IPS-18c (cell line): Measurements from ENCODE around the gene FTO.

ENCODE experiments used
- H3K4me3 ChIP-seq: 2 replicates; pipeline ENCODE4 v1.7.0; 2013; ENCODE audit warnings: low read depth, mild to moderate bottlenecking, low read length, moderate library complexity; ENCODE audit not compliant: insufficient read depth
- H3K9me3 ChIP-seq: one replicate; pipeline ENCODE4 v1.6.1; 2013; ENCODE audit warnings: mild to moderate bottlenecking, low read length, moderate library complexity; ENCODE audit not compliant: control insufficient read depth, insufficient read depth

Gene FTO

GRCh38 chr16:53999841-54000240 is 295.9 kb downstream of the FTO start:
- no peak overlapping the region for H3K4me3 ChIP-seq
- H3K9me3 ChIP-seq, result no peaks in the 10 kb centered on the region

GRCh38 chr16:54000361-54000760 is 296.4 kb downstream of the FTO start:
- Histone ChIP-seq H3K9me3 (no peaks in the 10 kb centered on the region), H3K4me3 (no peak overlapping the region)

- no peaks in the 10 kb centered on the region for H3K9me3 ChIP-seq
- no peak overlapping the region for H3K4me3 ChIP-seq
Measured at GRCh38 chr16:54006693-54007092, 302.7 kb downstream of the FTO start.

GRCh38 chr16:54007504-54007903 is 303.5 kb downstream of the FTO start:
- no peaks in the 10 kb centered on the region for H3K9me3 ChIP-seq
- H3K4me3 ChIP-seq, result no peak overlapping the region

- Histone ChIP-seq H3K9me3 (no peaks in the 10 kb centered on the region), H3K4me3 (no peak overlapping the region)
Measured at GRCh38 chr16:54009464-54010176, 305.7 kb downstream of the FTO start.

GRCh38 chr16:54015147-54015546 is 311.2 kb downstream of the FTO start:
- Histone ChIP-seq H3K9me3 (no peaks in the 10 kb centered on the region), H3K4me3 (no peak overlapping the region)

- Histone ChIP-seq H3K4me3 (no peak overlapping the region), H3K9me3 (no peaks in the 10 kb centered on the region)
Measured at GRCh38 chr16:54022362-54022761, 318.4 kb downstream of the FTO start.

GRCh38 chr16:54026456-54026855 is 322.5 kb downstream of the FTO start:
- no peaks in the 10 kb centered on the region for H3K9me3 ChIP-seq
- no peak overlapping the region for H3K4me3 ChIP-seq

- Histone ChIP-seq H3K9me3 (no peaks in the 10 kb centered on the region), H3K4me3 (no peak overlapping the region)
Measured at GRCh38 chr16:54027062-54027461, 323.1 kb downstream of the FTO start.

- H3K4me3 ChIP-seq, result no peak overlapping the region
Measured at GRCh38 chr16:54027558-54027957, 323.6 kb downstream of the FTO start.

GRCh38 chr16:54027995-54028394 is 324.0 kb downstream of the FTO start:
- H3K4me3 ChIP-seq, result no peak overlapping the region
- H3K9me3 ChIP-seq, result no peaks in the 10 kb centered on the region

More at GRCh38 chr16:54027558-54027957, 323.6 kb downstream of the FTO start:
- H3K9me3 ChIP-seq, result no peaks in the 10 kb centered on the region

- no peak overlapping the region for H3K4me3 ChIP-seq
Measured at GRCh38 chr16:54030451-54030850, 326.5 kb downstream of the FTO start.

GRCh38 chr16:54031107-54031760 is 327.3 kb downstream of the FTO start:
- Histone ChIP-seq H3K4me3 (no peak overlapping the region), H3K9me3 (no peaks in the 10 kb centered on the region)

More at GRCh38 chr16:54030451-54030850, 326.5 kb downstream of the FTO start:
- no peaks in the 10 kb centered on the region for H3K9me3 ChIP-seq

- Histone ChIP-seq H3K4me3 (no peak overlapping the region), H3K9me3 (peaks cover 2% of the 10 kb centered on the region)
Measured at GRCh38 chr16:54033747-54034146, 329.8 kb downstream of the FTO start.

GRCh38 chr16:54034684-54035083 is 330.7 kb downstream of the FTO start:
- no peak overlapping the region for H3K4me3 ChIP-seq

GRCh38 chr16:54040480-54040879 is 336.5 kb downstream of the FTO start:
- peaks cover 2% of the 10 kb centered on the region for H3K9me3 ChIP-seq
- H3K4me3 ChIP-seq, result no peak overlapping the region

More at GRCh38 chr16:54034684-54035083, 330.7 kb downstream of the FTO start:
- H3K9me3 ChIP-seq, result peaks cover 2% of the 10 kb centered on the region

GRCh38 chr16:54040975-54041374 is 337.0 kb downstream of the FTO start:
- H3K4me3 ChIP-seq, result no peak overlapping the region

More at GRCh38 chr16:54040975-54041374, 337.0 kb downstream of the FTO start:
- peaks cover 2% of the 10 kb centered on the region for H3K9me3 ChIP-seq
